Measurements from ENCODE around the gene FAM180B. TPM values are rescaled to one million over a fixed set of nuclear protein-coding genes. Genes with fewer than 3 reads are reported as not detected.

FAM180B gene
- not detected in 2 replicates for total RNA-seq

GRCh38 chr11:47586098-47586855 is at the start of gene FAM180B:
TSS of gene FAM180B (plus strand) at chr11:47586678. CDS start at chr11:47586769, 91 bp downstream.

GRCh38 chr11:47552566-47553405 is 33.7 kb upstream of the FAM180B start, which contains the start of gene CELF1:
TSS of gene CELF1 (minus strand) at chr11:47553132. CDS start at chr11:47499523, 53,609 bp downstream.

GRCh38 chr11:47565340-47566148 is 20.9 kb upstream of the FAM180B start, which contains the start of gene PTPMT1:
TSS of gene PTPMT1 (plus strand) at chr11:47565599. CDS start at chr11:47565623, 24 bp downstream.

GRCh38 chr11:47578524-47579494 is 7.7 kb upstream of the FAM180B start, which contains the start of the genes KBTBD4 and NDUFS3:
TSS of gene KBTBD4 (minus strand) at chr11:47578970. CDS start at chr11:47578951, 19 bp downstream.
TSS of gene NDUFS3 (plus strand) at chr11:47579074. CDS start at chr11:47579092, 18 bp downstream.

GRCh38 chr11:47593934-47594855 is 7.7 kb downstream of the FAM180B start, which contains the start of gene C1QTNF4:
TSS of gene C1QTNF4 (minus strand) at chr11:47594411. CDS start at chr11:47590810, 3,601 bp downstream.

Other genes with a start within 250 kb of the FAM180B start
- gene MYBPC3, start 234.0 kb upstream of the FAM180B start, total RNA-seq: not detected in 2 replicates
- not detected in 2 replicates for gene SPI1, start 208.1 kb upstream of the FAM180B start, total RNA-seq
- 106 and 128 TPM in 2 replicates for gene SLC39A13, start 178.1 kb upstream of the FAM180B start, total RNA-seq
- gene PSMC3, start 160.2 kb upstream of the FAM180B start, total RNA-seq: 86.9 and 104 TPM in 2 replicates
- 0.07 and 0.40 TPM in 2 replicates for gene RAPSN, start 137.5 kb upstream of the FAM180B start, total RNA-seq
- gene CELF1, start 33.5 kb upstream of the FAM180B start, total RNA-seq: 95.1 and 97.9 TPM in 2 replicates
- 52.7 and 62.2 TPM in 2 replicates for gene PTPMT1, start 21.1 kb upstream of the FAM180B start, total RNA-seq
- gene KBTBD4, start 7.7 kb upstream of the FAM180B start, total RNA-seq: 18.4 and 21.8 TPM in 2 replicates
- 37.5 and 41.7 TPM in 2 replicates for gene NDUFS3, start 7.6 kb upstream of the FAM180B start, total RNA-seq
- 0.07 and 0.17 TPM in 2 replicates for gene C1QTNF4, start 7.7 kb downstream of the FAM180B start, total RNA-seq
- 63.1 and 79.9 TPM in 2 replicates for gene MTCH2, start 55.9 kb downstream of the FAM180B start, total RNA-seq
- gene AGBL2, start 128.7 kb downstream of the FAM180B start, total RNA-seq: 1.1 and 1.8 TPM in 2 replicates
- 39.7 and 54.6 TPM in 2 replicates for gene FNBP4, start 180.7 kb downstream of the FAM180B start, total RNA-seq

Data from smooth muscle cell of the pulmonary artery (primary cell).